GM19035 (cell line): ENCODE results near the gene DAW1.
"Not testable (repeated sequence)": the region's sequence is repeated elsewhere in the genome, so short reads cannot be mapped to it uniquely, and the experiment has no call there.

Source experiments
- ATAC-seq: cut with Tn5 transposase; IDR thresholded peaks from one replicate; pipeline ENCODE4 v1.9.1; 2021; ENCODE audit not compliant: unreplicated experiment

Gene DAW1

GRCh38 chr2:227871375-227871791 lies at the start of gene DAW1:
Gene DAW1 (plus strand): TSS chr2:227871631. CDS start chr2:227871690, 59 bp downstream.
- ATAC-seq: peak; percentile 86

GRCh38 chr2:227822416-227823003 lies 48.9 kb upstream of the DAW1 start:
- ATAC-seq: no peak

- ATAC-seq: no peak
Measured at GRCh38 chr2:227823922-227824321, 47.5 kb upstream of the DAW1 start.

GRCh38 chr2:227824711-227825110 lies 46.7 kb upstream of the DAW1 start:
- no peak for ATAC-seq

- ATAC-seq: no peak
Measured at GRCh38 chr2:227826019-227826521, 45.4 kb upstream of the DAW1 start.

- no peak for ATAC-seq
Measured at GRCh38 chr2:227826563-227826962, 44.9 kb upstream of the DAW1 start.

- no peak for ATAC-seq
Measured at GRCh38 chr2:227827143-227827542, 44.3 kb upstream of the DAW1 start.

GRCh38 chr2:227828477-227828912 lies 42.9 kb upstream of the DAW1 start:
- no peak for ATAC-seq

- no peak for ATAC-seq
Measured at GRCh38 chr2:227829337-227829736, 42.1 kb upstream of the DAW1 start.

- ATAC-seq: no peak
Measured at GRCh38 chr2:227834423-227834822, 37.0 kb upstream of the DAW1 start.

GRCh38 chr2:227834916-227835650 lies 36.3 kb upstream of the DAW1 start:
- ATAC-seq: no peak

- not testable (repeated sequence) for ATAC-seq
Measured at GRCh38 chr2:227839339-227840129, 31.9 kb upstream of the DAW1 start.

- ATAC-seq: peak; percentile 50
Measured at GRCh38 chr2:227846831-227847230, 24.6 kb upstream of the DAW1 start.

- ATAC-seq: no peak
Measured at GRCh38 chr2:227848146-227848545, 23.3 kb upstream of the DAW1 start.

GRCh38 chr2:227848586-227848985 lies 22.8 kb upstream of the DAW1 start:
- ATAC-seq: peak; percentile 73

GRCh38 chr2:227849906-227850305 lies 21.5 kb upstream of the DAW1 start:
- ATAC-seq: no peak

- no peak for ATAC-seq
Measured at GRCh38 chr2:227853204-227853629, 18.2 kb upstream of the DAW1 start.

GRCh38 chr2:227853765-227854271 lies 17.6 kb upstream of the DAW1 start:
- ATAC-seq: no peak

GRCh38 chr2:227855440-227855839 lies 16.0 kb upstream of the DAW1 start:
- ATAC-seq: no peak

GRCh38 chr2:227856697-227857096 lies 14.7 kb upstream of the DAW1 start:
- no peak for ATAC-seq

GRCh38 chr2:227860221-227860641 lies 11.2 kb upstream of the DAW1 start:
- ATAC-seq: no peak
